NB4 (cell line): Measurements from ENCODE around the gene SPON2.

ENCODE experiments used
- CTCF ChIP-seq: IDR thresholded peaks from one replicate; pipeline ENCODE4 v1.5.1; 2012; ENCODE audit warnings: low read depth, low read length
- MAX ChIP-seq: IDR thresholded peaks from 2 replicates; pipeline ENCODE4 v1.6.1; 2011; ENCODE audit warnings: low read depth, low read length
- MYC ChIP-seq: IDR thresholded peaks from 2 replicates; pipeline ENCODE4 v1.6.1; 2011; ENCODE audit warnings: low read depth, low read length
- POLR2A ChIP-seq: IDR thresholded peaks from 2 replicates; pipeline ENCODE4 v1.6.1; 2011; ENCODE audit warnings: mild to moderate bottlenecking; ENCODE audit not compliant: insufficient read length; ENCODE audit errors: extremely low read depth

GRCh38 chr4:1136048-1136447 is 36.3 kb downstream of the SPON2 start:
- TF ChIP-seq CTCF (no peak), POLR2A (no peak), MYC (no peak), MAX (no peak)
